ACC112 (cell line): Measurements from ENCODE around the gene SLC24A3.

Experiments used
- H2AFZ ChIP-seq: fragments of 200-600 bp; sonication (generic); one replicate; pipeline ENCODE4 v1.6.0; 2017; ENCODE audit warnings: antibody characterized with exemption, low read length; ENCODE audit not compliant: unreplicated experiment
- H3K27ac ChIP-seq: fragments of 200-600 bp; sonication (generic); 2 replicates; pipeline ENCODE4 v1.5.1; 2014; ENCODE audit warnings: low read depth, mild to moderate bottlenecking, antibody characterized with exemption, low read length, moderate library complexity
- H3K27me3 ChIP-seq: fragments of 200-600 bp; sonication (generic); 2 replicates; pipeline ENCODE4 v1.6.1; 2014; ENCODE audit warnings: mild to moderate bottlenecking, antibody characterized with exemption, low read length, moderate library complexity, mixed read lengths; ENCODE audit not compliant: insufficient read depth
- H3K36me3 ChIP-seq: fragments of 200-600 bp; sonication (generic); 2 replicates; pipeline ENCODE4 v1.6.1; 2016; ENCODE audit warnings: mild to moderate bottlenecking, antibody characterized with exemption, low read length, moderate library complexity, mixed read lengths; ENCODE audit not compliant: insufficient read depth
- H3K4me1 ChIP-seq: fragments of 200-600 bp; sonication (generic); one replicate; pipeline ENCODE4 v1.6.1; 2016; ENCODE audit warnings: low read length, mixed read lengths; ENCODE audit not compliant: insufficient read depth, unreplicated experiment, control insufficient read depth
- H3K4me3 ChIP-seq: fragments of 200-600 bp; sonication (generic); 2 replicates; pipeline ENCODE4 v1.5.1; 2014; ENCODE audit warnings: mild to moderate bottlenecking, low read depth, low read length
- H3K79me2 ChIP-seq: fragments of 200-600 bp; sonication (generic); one replicate; pipeline ENCODE4 v1.6.0; 2016; ENCODE audit warnings: low read length; ENCODE audit not compliant: control insufficient read depth, unreplicated experiment, insufficient read depth

Gene SLC24A3

GRCh38 chr20:19546648-19547047 lies 334.2 kb downstream of the SLC24A3 start:
- no peak overlapping the region for H3K27ac ChIP-seq
- no peaks in the 10 kb centered on the region for H3K79me2 ChIP-seq
- no peaks in the 10 kb centered on the region for H3K4me1 ChIP-seq
- H3K36me3 ChIP-seq, result no peaks in the 10 kb centered on the region
- no peak overlapping the region for H3K4me3 ChIP-seq
- no peaks in the 10 kb centered on the region for H3K27me3 ChIP-seq
- H2AFZ ChIP-seq, result no peak overlapping the region

GRCh38 chr20:19547547-19547946 lies 335.1 kb downstream of the SLC24A3 start:
- no peak overlapping the region for H2AFZ ChIP-seq
- no peak overlapping the region for H3K4me3 ChIP-seq
- H3K27me3 ChIP-seq, result no peaks in the 10 kb centered on the region
- no peaks in the 10 kb centered on the region for H3K79me2 ChIP-seq
- H3K4me1 ChIP-seq, result no peaks in the 10 kb centered on the region
- H3K27ac ChIP-seq, result no peak overlapping the region
- H3K36me3 ChIP-seq, result no peaks in the 10 kb centered on the region

GRCh38 chr20:19549896-19550295 lies 337.5 kb downstream of the SLC24A3 start:
- no peaks in the 10 kb centered on the region for H3K27me3 ChIP-seq
- no peak overlapping the region for H3K4me3 ChIP-seq
- no peaks in the 10 kb centered on the region for H3K79me2 ChIP-seq
- no peaks in the 10 kb centered on the region for H3K4me1 ChIP-seq
- no peak overlapping the region for H3K27ac ChIP-seq
- H3K36me3 ChIP-seq, result no peaks in the 10 kb centered on the region
- H2AFZ ChIP-seq, result no peak overlapping the region

- no peaks in the 10 kb centered on the region for H3K79me2 ChIP-seq
- no peaks in the 10 kb centered on the region for H3K4me1 ChIP-seq
- no peaks in the 10 kb centered on the region for H3K27me3 ChIP-seq
- H3K27ac ChIP-seq, result no peak overlapping the region
- no peaks in the 10 kb centered on the region for H3K36me3 ChIP-seq
- H2AFZ ChIP-seq, result no peak overlapping the region
- H3K4me3 ChIP-seq, result no peak overlapping the region
These were observed 340.1 kb downstream of the SLC24A3 start for GRCh38 chr20:19552221-19553180.

- no peaks in the 10 kb centered on the region for H3K79me2 ChIP-seq
- H3K27ac ChIP-seq, result no peak overlapping the region
- no peaks in the 10 kb centered on the region for H3K4me1 ChIP-seq
- no peak overlapping the region for H2AFZ ChIP-seq
- no peak overlapping the region for H3K4me3 ChIP-seq
- no peaks in the 10 kb centered on the region for H3K27me3 ChIP-seq
- H3K36me3 ChIP-seq, result no peaks in the 10 kb centered on the region
These were observed 342.2 kb downstream of the SLC24A3 start for GRCh38 chr20:19554666-19555065.

GRCh38 chr20:19555726-19556125 lies 343.3 kb downstream of the SLC24A3 start:
- H3K4me1 ChIP-seq, result no peaks in the 10 kb centered on the region
- H3K4me3 ChIP-seq, result no peak overlapping the region
- no peak overlapping the region for H3K27ac ChIP-seq
- H3K36me3 ChIP-seq, result no peaks in the 10 kb centered on the region
- H2AFZ ChIP-seq, result no peak overlapping the region
- no peaks in the 10 kb centered on the region for H3K79me2 ChIP-seq
- no peaks in the 10 kb centered on the region for H3K27me3 ChIP-seq

- Histone ChIP-seq H3K4me3 (no peak overlapping the region), H3K36me3 (no peaks in the 10 kb centered on the region), H2AFZ (no peak overlapping the region), H3K79me2 (no peaks in the 10 kb centered on the region), H3K4me1 (no peaks in the 10 kb centered on the region), H3K27me3 (no peaks in the 10 kb centered on the region), H3K27ac (no peak overlapping the region)
These were observed 344.8 kb downstream of the SLC24A3 start for GRCh38 chr20:19557291-19557690.

- H3K27ac ChIP-seq, result no peak overlapping the region
- H3K36me3 ChIP-seq, result no peaks in the 10 kb centered on the region
- no peaks in the 10 kb centered on the region for H3K79me2 ChIP-seq
- H2AFZ ChIP-seq, result no peak overlapping the region
- no peak overlapping the region for H3K4me3 ChIP-seq
- H3K27me3 ChIP-seq, result no peaks in the 10 kb centered on the region
- no peaks in the 10 kb centered on the region for H3K4me1 ChIP-seq
These were observed 348.5 kb downstream of the SLC24A3 start for GRCh38 chr20:19560881-19561480.

- H3K4me3 ChIP-seq, result no peak overlapping the region
- no peaks in the 10 kb centered on the region for H3K4me1 ChIP-seq
- no peak overlapping the region for H2AFZ ChIP-seq
These were observed 350.0 kb downstream of the SLC24A3 start for GRCh38 chr20:19562426-19562825.

GRCh38 chr20:19564261-19564660 lies 351.8 kb downstream of the SLC24A3 start:
- no peak overlapping the region for H2AFZ ChIP-seq
- no peaks in the 10 kb centered on the region for H3K4me1 ChIP-seq
- no peaks in the 10 kb centered on the region for H3K79me2 ChIP-seq
- no peak overlapping the region for H3K4me3 ChIP-seq
- H3K27ac ChIP-seq, result no peak overlapping the region
- H3K36me3 ChIP-seq, result no peaks in the 10 kb centered on the region
- no peaks in the 10 kb centered on the region for H3K27me3 ChIP-seq

More at GRCh38 chr20:19562426-19562825, 350.0 kb downstream of the SLC24A3 start:
- Histone ChIP-seq H3K79me2 (no peaks in the 10 kb centered on the region), H3K36me3 (no peaks in the 10 kb centered on the region), H3K27me3 (no peaks in the 10 kb centered on the region), H3K27ac (no peak overlapping the region)

- H3K4me1 ChIP-seq, result no peaks in the 10 kb centered on the region
- H3K27me3 ChIP-seq, result no peaks in the 10 kb centered on the region
- H3K27ac ChIP-seq, result no peak overlapping the region
- H3K79me2 ChIP-seq, result no peaks in the 10 kb centered on the region
- H2AFZ ChIP-seq, result no peak overlapping the region
- no peak overlapping the region for H3K4me3 ChIP-seq
- H3K36me3 ChIP-seq, result no peaks in the 10 kb centered on the region
These were observed 353.3 kb downstream of the SLC24A3 start for GRCh38 chr20:19565736-19566135.
